Measurements from ENCODE around the gene ZNF548. TPM values are rescaled to one million over a fixed set of nuclear protein-coding genes. Genes with fewer than 3 reads are reported as not detected.
A peak's percentile ranks its signal among the peaks of the same experiment; 100 is the strongest.
"Not testable (repeated sequence)": the region's sequence is repeated elsewhere in the genome, so short reads cannot be mapped to it uniquely, and the experiment has no call there.

ZNF548 gene
- 10 to 100 TPM; 17.4 to 18.5 TPM for total RNA-seq

DNA sequence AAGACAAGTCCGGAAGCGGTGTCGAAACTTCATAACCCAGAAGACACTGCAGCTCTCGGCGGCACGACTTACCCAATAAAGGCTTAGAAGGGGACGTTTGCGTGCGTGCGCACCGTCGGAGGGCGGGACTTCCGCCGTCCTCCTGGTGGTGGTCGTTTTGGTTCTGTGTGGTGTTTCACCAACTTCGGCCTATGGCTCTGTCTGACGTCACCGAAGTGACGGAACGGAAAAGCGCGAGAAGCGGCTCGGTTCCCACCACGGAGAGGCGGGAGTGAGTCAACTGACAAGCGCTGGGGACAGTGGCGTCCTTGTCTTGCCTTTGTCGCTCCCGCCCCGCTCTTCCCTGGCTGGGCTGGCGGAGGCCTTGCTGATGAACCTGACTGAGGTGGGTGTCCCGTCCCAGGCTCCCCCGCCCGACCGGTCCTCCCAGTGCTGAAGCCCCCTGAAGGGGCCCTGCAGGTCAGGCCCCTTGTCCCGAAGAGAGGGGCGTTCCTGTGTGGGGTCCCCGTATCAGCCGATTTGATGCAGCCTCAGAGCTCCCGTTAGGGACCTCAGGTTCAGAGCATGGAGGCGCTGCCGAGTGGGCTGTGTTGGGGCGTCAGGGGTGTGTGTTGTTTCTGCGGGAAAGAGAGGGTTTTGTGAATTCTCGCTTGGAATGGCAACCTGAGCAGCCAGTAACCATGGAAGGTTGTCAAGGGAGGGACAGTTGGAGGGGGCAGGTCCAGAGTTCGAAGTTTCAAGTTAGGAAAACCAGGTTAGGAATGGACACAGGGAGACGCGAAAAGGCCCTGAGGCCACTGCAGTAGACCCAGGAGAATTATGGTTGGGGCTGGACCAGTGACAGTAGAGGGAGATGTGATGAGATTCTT is at the start of gene ZNF548:
ZNF548 (plus strand) TSS at position 125 of the 869 bp plus-strand sequence; CDS start at position 371, 246 bp downstream.
- Mint-ChIP-seq H3K4me1 (peaks cover 27% of the 10 kb centered on the region), H3K4me3 (peak within 1 kb of the TSS; percentile 96), H3K9me3 (peaks cover 27% of the 10 kb centered on the region), H3K27ac (peak within 1 kb of the TSS; percentile 92), H3K36me3 (peaks cover 54% of the 10 kb centered on the region), H3K27me3 (no peaks in the 10 kb centered on the region)
- DNase-seq: peak; percentile 97

GRCh38 chr19:57342582-57342981 is 47.1 kb upstream of the ZNF548 start:
- H3K4me3 Mint-ChIP-seq: no peak overlapping the region
- no peak overlapping the region for H3K27ac Mint-ChIP-seq
- H3K36me3 Mint-ChIP-seq: peaks cover 6% of the 10 kb centered on the region

GRCh38 chr19:57348136-57348535 is 41.5 kb upstream of the ZNF548 start:
- H3K4me1 Mint-ChIP-seq: peaks cover 18% of the 10 kb centered on the region
- peaks cover 14% of the 10 kb centered on the region for H3K9me3 Mint-ChIP-seq
- no peak for DNase-seq
- no peaks in the 10 kb centered on the region for H3K27me3 Mint-ChIP-seq
- H3K4me3 Mint-ChIP-seq: no peak overlapping the region
- no peak overlapping the region for H3K27ac Mint-ChIP-seq
- H3K36me3 Mint-ChIP-seq: peaks cover 26% of the 10 kb centered on the region

More at GRCh38 chr19:57342582-57342981, 47.1 kb upstream of the ZNF548 start:
- Mint-ChIP-seq H3K4me1 (no peaks in the 10 kb centered on the region), H3K9me3 (peaks cover 16% of the 10 kb centered on the region), H3K27me3 (no peaks in the 10 kb centered on the region)
- no peak for DNase-seq

- peak within 1 kb of the TSS; percentile 87 for H3K4me3 Mint-ChIP-seq
- H3K27me3 Mint-ChIP-seq: no peaks in the 10 kb centered on the region
- peaks cover 36% of the 10 kb centered on the region for H3K9me3 Mint-ChIP-seq
- H3K27ac Mint-ChIP-seq: peak within 1 kb of the TSS; percentile 92
- peaks cover 56% of the 10 kb centered on the region for H3K36me3 Mint-ChIP-seq
- peak; percentile 86 for DNase-seq
- H3K4me1 Mint-ChIP-seq: peaks cover 23% of the 10 kb centered on the region
Observed at GRCh38 chr19:57350877-57351805, 38.5 kb upstream of the ZNF548 start, which contains the start of gene ZNF304. TSS of gene ZNF304 (plus strand) at chr19:57351271. CDS start at chr19:57351665, 394 bp downstream.

- H3K36me3 Mint-ChIP-seq: peaks cover 61% of the 10 kb centered on the region
Observed at GRCh38 chr19:57351867-57352266, 37.8 kb upstream of the ZNF548 start.

DNA sequence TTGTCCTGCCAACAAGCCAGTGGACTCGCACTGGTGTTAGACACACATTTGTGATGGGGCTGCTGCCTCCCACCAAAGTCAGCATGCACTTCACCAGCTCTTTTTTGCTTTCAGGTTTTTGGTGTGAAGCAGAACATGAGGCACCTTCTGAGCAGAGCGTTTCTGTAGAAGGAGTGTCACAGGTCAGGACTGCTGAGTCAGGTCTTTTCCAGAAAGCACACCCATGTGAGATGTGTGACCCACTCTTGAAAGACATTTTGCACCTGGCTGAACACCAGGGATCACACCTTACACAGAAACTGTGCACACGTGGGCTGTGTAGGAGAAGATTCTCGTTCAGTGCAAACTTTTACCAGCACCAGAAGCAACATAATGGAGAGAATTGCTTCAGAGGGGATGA is 33.7 kb upstream of the ZNF548 start:
- H3K4me1 Mint-ChIP-seq: peaks cover 21% of the 10 kb centered on the region
- no peak overlapping the region for H3K4me3 Mint-ChIP-seq
- H3K36me3 Mint-ChIP-seq: peaks cover 92% of the 10 kb centered on the region
- no peak overlapping the region for H3K27ac Mint-ChIP-seq
- peaks cover 53% of the 10 kb centered on the region for H3K9me3 Mint-ChIP-seq
- no peak for DNase-seq
- H3K27me3 Mint-ChIP-seq: no peaks in the 10 kb centered on the region

More at GRCh38 chr19:57351867-57352266, 37.8 kb upstream of the ZNF548 start:
- H3K4me3 Mint-ChIP-seq: peak overlapping the region; percentile 87
- peaks cover 23% of the 10 kb centered on the region for H3K4me1 Mint-ChIP-seq
- H3K9me3 Mint-ChIP-seq: peaks cover 42% of the 10 kb centered on the region
- DNase-seq: peak; percentile 3
- H3K27me3 Mint-ChIP-seq: no peaks in the 10 kb centered on the region
- H3K27ac Mint-ChIP-seq: peak overlapping the region; percentile 92

DNA sequence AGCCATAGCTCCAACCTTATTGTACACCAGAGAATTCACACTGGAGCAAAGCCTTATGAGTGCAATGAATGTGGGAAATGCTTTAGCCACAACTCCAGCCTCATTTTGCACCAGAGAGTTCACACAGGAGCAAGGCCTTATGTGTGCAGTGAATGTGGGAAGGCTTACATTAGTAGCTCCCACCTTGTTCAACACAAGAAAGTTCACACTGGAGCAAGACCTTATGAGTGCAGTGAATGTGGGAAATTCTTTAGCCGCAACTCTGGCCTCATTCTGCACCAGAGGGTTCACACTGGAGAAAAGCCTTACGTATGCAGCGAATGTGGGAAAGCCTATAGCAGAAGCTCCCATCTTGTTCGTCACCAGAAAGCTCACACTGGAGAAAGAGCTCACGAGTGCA is 32.2 kb upstream of the ZNF548 start:
- peaks cover 12% of the 10 kb centered on the region for H3K4me1 Mint-ChIP-seq
- DNase-seq: no peak
- peaks cover 81% of the 10 kb centered on the region for H3K36me3 Mint-ChIP-seq
- no peaks in the 10 kb centered on the region for H3K27me3 Mint-ChIP-seq
- no peak overlapping the region for H3K27ac Mint-ChIP-seq
- no peak overlapping the region for H3K4me3 Mint-ChIP-seq
- peaks cover 55% of the 10 kb centered on the region for H3K9me3 Mint-ChIP-seq

DNA sequence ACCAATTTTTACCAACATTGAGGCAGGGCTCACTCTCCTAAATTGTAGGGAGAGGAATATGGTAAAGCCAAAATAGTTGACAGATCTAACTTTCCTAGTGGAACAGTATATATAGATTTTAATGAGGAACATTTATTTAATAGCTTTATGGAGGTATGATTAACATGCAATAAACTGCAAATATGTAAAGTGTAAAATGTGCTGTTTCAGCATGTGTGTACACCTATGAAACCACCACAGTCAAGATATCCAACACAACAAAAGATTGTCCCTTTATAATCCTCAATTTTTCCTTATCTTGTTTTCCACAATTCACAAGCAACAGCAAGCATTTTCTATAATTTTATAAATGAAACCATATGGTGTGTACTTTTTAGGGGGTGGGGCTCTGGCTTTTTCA is 30.4 kb upstream of the ZNF548 start:
- Mint-ChIP-seq H3K27me3 (no peaks in the 10 kb centered on the region), H3K27ac (no peak overlapping the region), H3K36me3 (peaks cover 70% of the 10 kb centered on the region), H3K4me3 (no peak overlapping the region), H3K4me1 (peaks cover 10% of the 10 kb centered on the region), H3K9me3 (peaks cover 48% of the 10 kb centered on the region)
- DNase-seq: no peak

- no peak for DNase-seq
- Mint-ChIP-seq H3K27ac (peak overlapping the region; percentile 97), H3K4me1 (peaks cover 10% of the 10 kb centered on the region), H3K9me3 (peaks cover 25% of the 10 kb centered on the region), H3K4me3 (peak overlapping the region; percentile 91), H3K27me3 (no peaks in the 10 kb centered on the region), H3K36me3 (peaks cover 58% of the 10 kb centered on the region)
Observed at GRCh38 chr19:57362419-57362818, 27.2 kb upstream of the ZNF548 start.

DNA sequence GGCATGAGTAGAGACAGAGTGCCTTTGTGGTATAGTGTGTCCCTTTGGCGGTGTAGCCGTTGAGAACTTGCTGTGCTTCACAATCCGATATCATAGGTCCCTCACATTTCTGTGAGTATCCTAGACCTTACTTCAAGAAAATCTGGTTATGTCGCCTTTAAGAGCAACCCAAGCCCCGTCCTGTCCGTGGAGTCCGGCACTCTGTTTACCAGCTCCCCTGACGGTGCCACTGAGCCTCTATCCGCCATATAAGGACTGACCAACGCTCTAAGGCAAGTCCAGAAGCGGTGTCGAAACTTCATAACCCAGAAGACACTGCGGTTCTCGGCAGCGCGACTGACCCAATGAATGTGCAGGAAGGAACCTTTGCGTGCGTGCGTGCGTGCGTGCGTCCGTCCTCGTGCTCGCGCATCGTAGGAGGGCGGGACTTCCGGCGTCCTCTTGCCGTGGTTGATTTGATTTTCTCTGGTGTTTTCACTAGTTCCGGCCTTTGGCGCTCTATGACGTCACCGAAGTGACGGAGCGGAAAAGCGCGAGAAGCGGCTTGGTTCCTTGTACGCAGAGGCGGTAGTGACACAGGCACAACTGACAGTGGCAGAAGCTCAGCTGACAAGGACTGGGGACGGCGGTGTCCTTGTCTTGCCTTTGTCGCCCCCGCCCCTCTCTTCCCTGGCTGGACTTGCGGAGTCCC is 26.5 kb upstream of the ZNF548 start, which contains the start of the genes TRAPPC2B and ZNF547:
TRAPPC2B (plus strand) TSS at position 555 of the 691 bp plus-strand sequence. CDS start 1,283 bp downstream, outside the sequence.
ZNF547 (plus strand) TSS at position 555 of the 691 bp plus-strand sequence. CDS start 5,005 bp downstream, outside the sequence.
- Mint-ChIP-seq H3K4me1 (peaks cover 10% of the 10 kb centered on the region), H3K27ac (peak within 1 kb of the TSS; percentile 97), H3K9me3 (peaks cover 23% of the 10 kb centered on the region), H3K4me3 (peak within 1 kb of the TSS; percentile 91), H3K36me3 (peaks cover 55% of the 10 kb centered on the region), H3K27me3 (no peaks in the 10 kb centered on the region)
- peak; percentile 97 for DNase-seq

DNA sequence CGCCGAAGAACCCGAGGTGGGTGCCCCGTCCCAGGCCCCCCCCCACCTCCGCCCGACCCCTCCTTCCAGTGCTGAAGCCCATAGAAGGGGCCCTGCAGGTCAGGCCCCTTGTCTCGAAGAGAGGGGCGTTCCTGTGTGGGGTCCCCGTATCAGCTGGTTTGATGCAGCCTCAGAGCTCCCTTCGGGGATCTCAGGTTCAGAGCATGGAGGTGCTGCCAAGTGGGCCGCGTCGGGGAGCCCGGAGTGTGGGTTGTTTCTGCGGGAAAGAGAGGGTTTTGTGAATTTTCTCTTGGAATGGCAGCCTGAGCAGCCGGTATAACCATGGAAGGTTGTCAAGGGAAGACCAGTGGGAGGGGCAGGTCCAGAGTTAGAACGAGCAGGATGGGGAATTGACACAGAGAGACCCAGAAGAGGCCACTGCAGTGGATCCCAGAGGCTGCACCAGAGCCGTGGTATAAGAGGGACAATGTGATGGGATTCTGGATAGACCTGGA is 25.9 kb upstream of the ZNF548 start:
- DNase-seq: no peak
- Mint-ChIP-seq H3K27me3 (no peaks in the 10 kb centered on the region), H3K36me3 (peaks cover 53% of the 10 kb centered on the region), H3K27ac (peak overlapping the region; percentile 97), H3K9me3 (peaks cover 20% of the 10 kb centered on the region), H3K4me1 (peaks cover 10% of the 10 kb centered on the region), H3K4me3 (peak overlapping the region; percentile 91)

DNA sequence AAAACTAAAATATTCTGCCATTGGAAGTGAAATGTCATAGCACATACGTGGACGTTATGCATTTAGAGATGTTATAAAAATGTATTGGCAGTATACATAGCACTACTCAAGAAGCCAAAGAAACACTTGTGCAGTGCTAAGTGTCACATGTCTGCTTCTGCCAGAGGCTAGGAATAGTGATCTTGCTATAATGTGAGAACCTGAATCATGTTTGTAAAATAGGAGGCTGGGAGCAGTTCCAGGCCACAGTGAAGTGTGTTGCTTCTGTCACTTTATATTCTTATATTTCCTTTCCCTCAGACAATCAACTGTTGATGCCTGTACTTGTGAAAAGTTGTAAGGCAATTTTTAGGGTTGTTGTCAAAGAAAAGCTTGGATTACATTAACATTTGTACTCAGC is 22.9 kb upstream of the ZNF548 start:
- no peak overlapping the region for H3K4me3 Mint-ChIP-seq

GRCh38 chr19:57374179-57374578 is 15.5 kb upstream of the ZNF548 start:
- no peaks in the 10 kb centered on the region for H3K27me3 Mint-ChIP-seq
- H3K9me3 Mint-ChIP-seq: peaks cover 41% of the 10 kb centered on the region
- H3K36me3 Mint-ChIP-seq: peaks cover 92% of the 10 kb centered on the region
- no peak overlapping the region for H3K4me3 Mint-ChIP-seq
- H3K4me1 Mint-ChIP-seq: no peaks in the 10 kb centered on the region
- DNase-seq: no peak
- no peak overlapping the region for H3K27ac Mint-ChIP-seq

More for the DNA sequence above, 22.9 kb upstream of the ZNF548 start:
- Mint-ChIP-seq H3K27me3 (no peaks in the 10 kb centered on the region), H3K9me3 (peaks cover 11% of the 10 kb centered on the region), H3K27ac (no peak overlapping the region), H3K4me1 (peaks cover 10% of the 10 kb centered on the region), H3K36me3 (peaks cover 58% of the 10 kb centered on the region)
- no peak for DNase-seq

- DNase-seq, H3K27ac Mint-ChIP-seq, H3K4me3 Mint-ChIP-seq, H3K4me1 Mint-ChIP-seq, H3K27me3 Mint-ChIP-seq: not testable (repeated sequence)
- peaks cover 44% of the 10 kb centered on the region for H3K9me3 Mint-ChIP-seq
- peaks cover 93% of the 10 kb centered on the region for H3K36me3 Mint-ChIP-seq
Observed at GRCh38 chr19:57374647-57375046, 15.0 kb upstream of the ZNF548 start.

All from activated naive CD8-positive, alpha-beta T cell treated with anti-CD3 and anti-CD28 coated beads for 36 hours (primary cell).